Tibial artery (tissue), 4 donors: Measurements from ENCODE around the gene LDLR.
A peak's percentile ranks its signal among the peaks of the same experiment; 100 is the strongest.
"Not testable (repeated sequence)": the region's sequence is repeated elsewhere in the genome, so short reads cannot be mapped to it uniquely, and the experiment has no call there.

Source experiments
- DNase-seq, 2 donors: peaks; one replicate each; pipeline ENCODE4 v3.0.0-alpha.2; 2019
- H3K27ac ChIP-seq, 2 donors: fragments of 200-600 bp; sonication (generic) in 1 of 2; 1 replicate in 1 of 2; 2 replicates in 1 of 2; pipeline ENCODE4 v1.5.1; 2018 to 2019; ENCODE audit warnings: mild to moderate bottlenecking in 1 of 2
- H3K27me3 ChIP-seq, 2 donors: fragments of 200-600 bp; sonication (generic) in 1 of 2; one replicate each; pipeline versions ENCODE4 v1.5.1 to v1.6.0; 2016 to 2019
- H3K36me3 ChIP-seq, 3 donors: fragments of 200-600 bp; sonication (generic) in 2 of 3; one replicate each; pipeline ENCODE4 v1.5.1; 2016 to 2019; ENCODE audit warnings: mild to moderate bottlenecking in 2 of 3
- H3K4me1 ChIP-seq, 4 donors: fragments of 200-600 bp; sonication (generic) in 2 of 4; 1 replicate in 3 of 4; 2 replicates in 1 of 4; pipeline ENCODE4 v1.5.1; 2016 to 2019
- H3K4me3 ChIP-seq, 2 donors: fragments of 200-600 bp; sonication (generic) in 1 of 2; 1 replicate in 1 of 2; 2 replicates in 1 of 2; pipeline ENCODE4 v1.5.1; 2018 to 2019; ENCODE audit warnings: mild to moderate bottlenecking in 2 of 2
- H3K9me3 ChIP-seq, 3 donors: fragments of 200-600 bp; sonication (generic) in 1 of 3; one replicate each; pipeline ENCODE4 v1.5.1; 2016 to 2019
- intact Hi-C: fragments of 100-400 bp; cut with DNase I; formaldehyde crosslinking; loops from one replicate; pipeline ENCODE4 v1.15.0; 2023; ENCODE audit warnings: low total_unique reads
- TF ChIP-seq, protein P1 (sequence below), 2 experiments: fragments of 200-600 bp in 1 of 2; fragments of 450-650 bp in 1 of 2; IDR thresholded peaks; one replicate each; pipeline ENCODE4 v1.5.1; 2017 to 2019; ENCODE audit warnings: antibody characterized with exemption in 2 of 2, mild to moderate bottlenecking in 1 of 2, moderate library complexity in 1 of 2

The LDLR gene

GRCh38 chr19:11098861-11099260 lies 9.6 kb downstream of the LDLR start:
- Histone ChIP-seq H3K4me1 (peaks cover 0 to 32% (median 18%) of the 10 kb centered on the region in 4 donors), H3K4me3 (no peak overlapping the region), H3K9me3 (no peaks in the 10 kb centered on the region), H3K36me3 (peaks cover 10 to 23% (median 11%) of the 10 kb centered on the region in 3 donors), H3K27ac (no peak overlapping the region), H3K27me3 (no peaks in the 10 kb centered on the region)
- DNase-seq = no peak
- intact Hi-C loops = no loop called here
- TF ChIP-seq, protein P1, sequence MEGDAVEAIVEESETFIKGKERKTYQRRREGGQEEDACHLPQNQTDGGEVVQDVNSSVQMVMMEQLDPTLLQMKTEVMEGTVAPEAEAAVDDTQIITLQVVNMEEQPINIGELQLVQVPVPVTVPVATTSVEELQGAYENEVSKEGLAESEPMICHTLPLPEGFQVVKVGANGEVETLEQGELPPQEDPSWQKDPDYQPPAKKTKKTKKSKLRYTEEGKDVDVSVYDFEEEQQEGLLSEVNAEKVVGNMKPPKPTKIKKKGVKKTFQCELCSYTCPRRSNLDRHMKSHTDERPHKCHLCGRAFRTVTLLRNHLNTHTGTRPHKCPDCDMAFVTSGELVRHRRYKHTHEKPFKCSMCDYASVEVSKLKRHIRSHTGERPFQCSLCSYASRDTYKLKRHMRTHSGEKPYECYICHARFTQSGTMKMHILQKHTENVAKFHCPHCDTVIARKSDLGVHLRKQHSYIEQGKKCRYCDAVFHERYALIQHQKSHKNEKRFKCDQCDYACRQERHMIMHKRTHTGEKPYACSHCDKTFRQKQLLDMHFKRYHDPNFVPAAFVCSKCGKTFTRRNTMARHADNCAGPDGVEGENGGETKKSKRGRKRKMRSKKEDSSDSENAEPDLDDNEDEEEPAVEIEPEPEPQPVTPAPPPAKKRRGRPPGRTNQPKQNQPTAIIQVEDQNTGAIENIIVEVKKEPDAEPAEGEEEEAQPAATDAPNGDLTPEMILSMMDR (IDR thresholded peaks at IDR 0.05) = no peak

GRCh38 chr19:11100049-11100448 lies 10.8 kb downstream of the LDLR start:
- Histone ChIP-seq H3K4me1 (peaks cover 0 to 27% (median 13%) of the 10 kb centered on the region in 4 donors), H3K27me3 (no peaks in the 10 kb centered on the region), H3K9me3 (no peaks in the 10 kb centered on the region), H3K4me3 (no peak overlapping the region), H3K36me3 (peaks cover 10 to 34% (median 21%) of the 10 kb centered on the region in 3 donors), H3K27ac (peak overlapping the region in 1 of 2 donors; percentile 10)
- TF ChIP-seq, protein P1 (IDR thresholded peaks at IDR 0.05) = no peak
- no peak for DNase-seq
- intact Hi-C loops = no loop called here

GRCh38 chr19:11101057-11101456 lies 11.8 kb downstream of the LDLR start:
- no peaks in the 10 kb centered on the region for H3K27me3 ChIP-seq
- no peaks in the 10 kb centered on the region for H3K9me3 ChIP-seq
- DNase-seq = no peak
- TF ChIP-seq, protein P1 (IDR thresholded peaks at IDR 0.05) = no peak
- H3K36me3 ChIP-seq = peaks cover 16 to 44% (median 30%) of the 10 kb centered on the region in 3 donors
- no peak overlapping the region for H3K4me3 ChIP-seq
- no peak overlapping the region for H3K27ac ChIP-seq
- intact Hi-C loops = no loop called here
- peaks cover 0 to 17% (median 4%) of the 10 kb centered on the region in 4 donors for H3K4me1 ChIP-seq

DNA sequence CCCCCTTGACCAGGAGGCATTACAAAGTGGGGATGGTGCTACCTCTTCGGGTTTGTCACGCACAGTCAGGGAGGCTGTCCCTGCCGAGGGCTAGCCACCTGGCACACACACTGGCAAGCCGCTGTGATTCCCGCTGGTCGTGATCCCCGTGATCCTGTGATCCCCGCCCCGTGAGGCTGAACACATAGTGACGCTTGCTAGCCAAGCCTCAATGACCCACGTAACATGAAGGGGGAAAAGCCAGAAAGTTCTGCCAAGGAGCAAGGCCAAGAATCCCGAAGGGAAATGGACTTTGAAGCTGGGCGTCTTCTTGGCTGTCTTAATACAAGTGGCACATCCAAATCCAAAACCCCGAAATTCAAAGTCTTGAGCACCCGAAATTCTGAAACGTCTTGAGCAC lies 13.7 kb downstream of the LDLR start:
- no peaks in the 10 kb centered on the region for H3K9me3 ChIP-seq
- intact Hi-C loops = no loop called here
- no peaks in the 10 kb centered on the region for H3K27me3 ChIP-seq
- TF ChIP-seq, protein P1 (IDR thresholded peaks at IDR 0.05) = no peak
- H3K4me1 ChIP-seq = no peaks in the 10 kb centered on the region
- H3K27ac ChIP-seq = peak overlapping the region in 1 of 2 donors; percentile 3
- peaks cover 29 to 63% (median 46%) of the 10 kb centered on the region in 3 donors for H3K36me3 ChIP-seq
- H3K4me3 ChIP-seq = no peak overlapping the region
- DNase-seq = no peak

DNA sequence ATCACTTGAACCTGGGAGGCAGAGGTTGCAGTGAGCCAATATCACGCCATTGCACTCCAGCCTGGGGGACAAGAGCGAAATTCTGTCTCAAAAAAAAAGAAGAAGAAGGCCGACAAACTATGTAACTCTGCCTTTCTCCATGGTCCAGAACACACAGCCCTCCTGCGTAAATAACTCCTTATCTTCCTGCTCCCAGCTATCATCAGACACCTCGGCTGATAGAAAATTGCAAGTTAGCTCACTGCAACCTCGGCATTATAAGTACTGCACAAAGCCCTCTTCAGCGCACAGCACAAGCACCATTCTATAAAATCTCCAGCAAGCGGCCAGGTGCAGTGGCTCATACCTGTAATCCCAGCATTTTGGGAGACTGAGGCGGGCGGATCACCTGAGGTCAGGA lies 14.4 kb downstream of the LDLR start:
- H3K27me3 ChIP-seq, intact Hi-C loops, H3K4me3 ChIP-seq, H3K9me3 ChIP-seq, DNase-seq, H3K4me1 ChIP-seq: not testable (repeated sequence)
- H3K36me3 ChIP-seq = peaks cover 29 to 69% (median 53%) of the 10 kb centered on the region in 3 donors
- peak overlapping the region in 1 of 2 donors; percentile 3 for H3K27ac ChIP-seq

DNA sequence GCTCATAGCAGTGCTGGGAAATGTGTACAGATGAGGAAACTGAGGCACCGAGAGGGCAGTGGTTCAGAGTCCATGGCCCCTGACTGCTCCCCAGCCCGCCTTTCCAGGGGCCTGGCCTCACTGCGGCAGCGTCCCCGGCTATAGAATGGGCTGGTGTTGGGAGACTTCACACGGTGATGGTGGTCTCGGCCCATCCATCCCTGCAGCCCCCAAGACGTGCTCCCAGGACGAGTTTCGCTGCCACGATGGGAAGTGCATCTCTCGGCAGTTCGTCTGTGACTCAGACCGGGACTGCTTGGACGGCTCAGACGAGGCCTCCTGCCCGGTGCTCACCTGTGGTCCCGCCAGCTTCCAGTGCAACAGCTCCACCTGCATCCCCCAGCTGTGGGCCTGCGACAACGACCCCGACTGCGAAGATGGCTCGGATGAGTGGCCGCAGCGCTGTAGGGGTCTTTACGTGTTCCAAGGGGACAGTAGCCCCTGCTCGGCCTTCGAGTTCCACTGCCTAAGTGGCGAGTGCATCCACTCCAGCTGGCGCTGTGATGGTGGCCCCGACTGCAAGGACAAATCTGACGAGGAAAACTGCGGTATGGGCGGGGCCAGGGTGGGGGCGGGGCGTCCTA lies 15.9 kb downstream of the LDLR start:
- H3K36me3 ChIP-seq = peaks cover 29 to 84% (median 66%) of the 10 kb centered on the region in 3 donors
- no peaks in the 10 kb centered on the region for H3K27me3 ChIP-seq
- TF ChIP-seq, protein P1 (IDR thresholded peaks at IDR 0.05) = no peak
- no peak overlapping the region for H3K27ac ChIP-seq
- no peaks in the 10 kb centered on the region for H3K9me3 ChIP-seq
- H3K4me1 ChIP-seq = no peaks in the 10 kb centered on the region
- H3K4me3 ChIP-seq = no peak overlapping the region
- DNase-seq = no peak
- intact Hi-C loops = no loop called here
